CD4-positive, alpha-beta memory T cell (primary cell): ENCODE data around the gene TARDBP. TPM values are rescaled to one million over a fixed set of nuclear protein-coding genes. Genes with fewer than 3 reads are reported as not detected.

Experiments used
- CTCF ChIA-PET: fragments of 350-600 bp; sonication (Branson Sonifier 250); formaldehyde crosslinking; loops from one replicate; lab custom pipeline; 2021; ENCODE audit warnings: inconsistent platforms; ENCODE audit not compliant: partially characterized antibody; lab: Charles Lee
- POLR2A ChIA-PET: fragments of 350-600 bp; sonication (Branson Sonifier 250); formaldehyde crosslinking; loops from one replicate; lab custom pipeline; 2021; ENCODE audit not compliant: partially characterized antibody; lab: Charles Lee
- DNase-seq, 5 donors: peaks; one replicate each; pipeline versions ENCODE4 v3.0.0 to v3.0.0-alpha.2; 2020 to 2022; ENCODE audit warnings: mixed read lengths in 1 of 5
- H3K27ac ChIP-seq: one replicate; pipeline ENCODE4 v1.7.0; 2013; ENCODE audit warnings: low read depth, low read length
- H3K27me3 ChIP-seq: 2 replicates; pipeline ENCODE4 v1.7.0; 2013; ENCODE audit warnings: mild to moderate bottlenecking, low read length, moderate library complexity; ENCODE audit not compliant: insufficient read depth
- H3K36me3 ChIP-seq: 2 replicates; pipeline ENCODE4 v1.7.0; 2013; ENCODE audit warnings: mild to moderate bottlenecking, low read length, moderate library complexity; ENCODE audit not compliant: insufficient read depth
- H3K4me1 ChIP-seq: 2 replicates; pipeline ENCODE4 v1.7.0; 2013; ENCODE audit warnings: mild to moderate bottlenecking, low read length, moderate library complexity; ENCODE audit not compliant: insufficient read depth
- H3K4me3 ChIP-seq, 2 donors: one replicate each; pipeline ENCODE4 v1.7.0; 2013; ENCODE audit warnings: low read length in 2 of 2, mild to moderate bottlenecking in 1 of 2
- H3K9me3 ChIP-seq, 2 donors: one replicate each; pipeline ENCODE4 v1.7.0; 2013; ENCODE audit warnings: low read length in 2 of 2, control low read depth in 1 of 2; ENCODE audit not compliant: control insufficient read depth in 1 of 2
- H3K27ac Mint-ChIP-seq, 7 donors: one replicate each; pipeline ENCODE4 v1.8.0; 2020 to 2021; ENCODE audit warnings: mixed read lengths in 7 of 7, mild to moderate bottlenecking in 6 of 7, inconsistent platforms in 3 of 7, moderate library complexity in 3 of 7
- H3K27me3 Mint-ChIP-seq, 2 donors: one replicate each; pipeline ENCODE4 v1.8.0; 2020 to 2021; ENCODE audit warnings: mixed read lengths in 2 of 2
- H3K36me3 Mint-ChIP-seq, 2 donors: one replicate each; pipeline ENCODE4 v1.8.0; 2020 to 2021; ENCODE audit warnings: mixed read lengths in 2 of 2, inconsistent platforms in 1 of 2, mild to moderate bottlenecking in 1 of 2
- H3K4me1 Mint-ChIP-seq, 4 donors: one replicate each; pipeline ENCODE4 v1.8.0; 2020 to 2021; ENCODE audit warnings: mixed read lengths in 4 of 4, mild to moderate bottlenecking in 1 of 4
- H3K4me3 Mint-ChIP-seq, 8 donors: one replicate each; pipeline ENCODE4 v1.8.0; 2020 to 2021; ENCODE audit warnings: mixed read lengths in 8 of 8, mild to moderate bottlenecking in 7 of 8, moderate library complexity in 6 of 8, inconsistent platforms in 3 of 8
- H3K9me3 Mint-ChIP-seq, 8 donors: one replicate each; pipeline ENCODE4 v1.8.0; 2020 to 2021; ENCODE audit warnings: mixed read lengths in 8 of 8, mild to moderate bottlenecking in 5 of 8, inconsistent platforms in 3 of 8, moderate library complexity in 1 of 8
- intact Hi-C: fragments of 100-400 bp; cut with micrococcal nuclease; formaldehyde crosslinking; loops from one replicate; pipeline ENCODE4 v1.15.1; 2023
- polyA plus RNA-seq, 2 donors: library from polyadenylated mRNA; unstranded; fragments of 300-500 nt; fragmentation: Illumina TruSeq; gene quantifications; one replicate each; pipeline ENCODE4 v1.2.3, GENCODE V29; 2021
- total RNA-seq, 2 experiments: library from RNA; stranded (reverse); gene quantifications; one replicate each; pipeline ENCODE4 v1.2.3, GENCODE V29; 2021

Gene TARDBP
- total and polyA plus RNA-seq, 4 experiments from 2014 or later: 54.0 to 195 (median 147) TPM

GRCh38 chr1:10973552-10973951 is 38.9 kb upstream of the TARDBP start:
- H3K4me1 ChIP-seq: no peaks in the 10 kb centered on the region
- ChIA-PET CTCF (no interaction called here), POLR2A (no interaction called here)
- no peak overlapping the region for H3K27ac ChIP-seq
- Mint-ChIP-seq H3K4me3 (no peak overlapping the region), H3K27me3 (peaks cover 0 to under 1% of the 10 kb centered on the region in 2 donors), H3K36me3 (no peaks in the 10 kb centered on the region), H3K4me1 (peaks cover 0 to 1% (median 0%) of the 10 kb centered on the region in 4 donors), H3K27ac (no peak overlapping the region), H3K9me3 (no peaks in the 10 kb centered on the region)
- H3K27me3 ChIP-seq: peaks cover 4% of the 10 kb centered on the region
- H3K9me3 ChIP-seq: no peaks in the 10 kb centered on the region
- intact Hi-C loops: no loop called here
- H3K4me3 ChIP-seq: no peak overlapping the region
- DNase-seq: no peak
- H3K36me3 ChIP-seq: no peaks in the 10 kb centered on the region

GRCh38 chr1:10973956-10974881 is 38.2 kb upstream of the TARDBP start:
- Mint-ChIP-seq H3K9me3 (no peaks in the 10 kb centered on the region), H3K36me3 (no peaks in the 10 kb centered on the region), H3K4me1 (peaks cover 0 to 4% (median under 1%) of the 10 kb centered on the region in 4 donors), H3K27ac (no peak overlapping the region), H3K27me3 (peaks cover 2 to 5% of the 10 kb centered on the region in 2 donors), H3K4me3 (no peak overlapping the region)
- intact Hi-C loops: no loop called here
- Histone ChIP-seq H3K27ac (no peak overlapping the region), H3K27me3 (peaks cover 4% of the 10 kb centered on the region), H3K4me3 (no peak overlapping the region), H3K36me3 (no peaks in the 10 kb centered on the region), H3K4me1 (no peaks in the 10 kb centered on the region), H3K9me3 (no peaks in the 10 kb centered on the region)
- POLR2A ChIA-PET: no interaction called here
- no peak for DNase-seq
- CTCF ChIA-PET: no interaction called here

GRCh38 chr1:10975567-10976326 is 36.7 kb upstream of the TARDBP start:
- Histone ChIP-seq H3K27me3 (peaks cover 4% of the 10 kb centered on the region), H3K4me3 (no peak overlapping the region), H3K27ac (no peak overlapping the region), H3K9me3 (no peaks in the 10 kb centered on the region), H3K4me1 (no peaks in the 10 kb centered on the region), H3K36me3 (no peaks in the 10 kb centered on the region)
- H3K27me3 Mint-ChIP-seq: peaks cover 8 to 11% of the 10 kb centered on the region in 2 donors
- no peak overlapping the region for H3K27ac Mint-ChIP-seq
- DNase-seq: no peak
- CTCF ChIA-PET: no interaction called here
- POLR2A ChIA-PET: no interaction called here
- H3K9me3 Mint-ChIP-seq: no peaks in the 10 kb centered on the region
- intact Hi-C loops: no loop called here
- peaks cover 0 to 4% (median 2%) of the 10 kb centered on the region in 4 donors for H3K4me1 Mint-ChIP-seq
- no peak overlapping the region for H3K4me3 Mint-ChIP-seq
- H3K36me3 Mint-ChIP-seq: no peaks in the 10 kb centered on the region

- H3K4me1 ChIP-seq: no peaks in the 10 kb centered on the region
- H3K27ac ChIP-seq: no peak overlapping the region
- H3K9me3 ChIP-seq: no peaks in the 10 kb centered on the region
- POLR2A ChIA-PET: no interaction called here
- no peak for DNase-seq
- Mint-ChIP-seq H3K9me3 (no peaks in the 10 kb centered on the region), H3K27ac (no peak overlapping the region), H3K27me3 (peaks cover 13 to 16% of the 10 kb centered on the region in 2 donors), H3K36me3 (no peaks in the 10 kb centered on the region), H3K4me3 (no peak overlapping the region), H3K4me1 (peaks cover 0 to 4% (median 2%) of the 10 kb centered on the region in 4 donors)
- no peaks in the 10 kb centered on the region for H3K36me3 ChIP-seq
- H3K27me3 ChIP-seq: peaks cover 4% of the 10 kb centered on the region
- CTCF ChIA-PET: no interaction called here
- intact Hi-C loops: no loop called here
- H3K4me3 ChIP-seq: no peak overlapping the region
These were observed 33.7 kb upstream of the TARDBP start for GRCh38 chr1:10978719-10979118.

GRCh38 chr1:10979483-10979920 is 33.0 kb upstream of the TARDBP start:
- Mint-ChIP-seq H3K27ac (no peak overlapping the region), H3K27me3 (peaks cover 13 to 16% of the 10 kb centered on the region in 2 donors), H3K9me3 (no peaks in the 10 kb centered on the region), H3K36me3 (no peaks in the 10 kb centered on the region), H3K4me3 (peak overlapping the region in 1 of 8 donors; percentile 26), H3K4me1 (peaks cover 0 to 4% (median 2%) of the 10 kb centered on the region in 4 donors)
- peaks cover 4% of the 10 kb centered on the region for H3K27me3 ChIP-seq
- no peaks in the 10 kb centered on the region for H3K9me3 ChIP-seq
- ChIA-PET POLR2A (no interaction called here), CTCF (no interaction called here)
- intact Hi-C loops: no loop called here
- no peak overlapping the region for H3K27ac ChIP-seq
- DNase-seq: no peak
- no peak overlapping the region for H3K4me3 ChIP-seq
- no peaks in the 10 kb centered on the region for H3K36me3 ChIP-seq
- H3K4me1 ChIP-seq: no peaks in the 10 kb centered on the region

GRCh38 chr1:10980094-10980577 is 32.3 kb upstream of the TARDBP start:
- H3K9me3 Mint-ChIP-seq: no peaks in the 10 kb centered on the region
- H3K4me3 Mint-ChIP-seq: no peak overlapping the region
- Histone ChIP-seq H3K4me1 (no peaks in the 10 kb centered on the region), H3K4me3 (no peak overlapping the region), H3K36me3 (no peaks in the 10 kb centered on the region), H3K9me3 (no peaks in the 10 kb centered on the region), H3K27ac (no peak overlapping the region), H3K27me3 (peaks cover 4% of the 10 kb centered on the region)
- DNase-seq: no peak
- peaks cover 0 to 4% (median 2%) of the 10 kb centered on the region in 4 donors for H3K4me1 Mint-ChIP-seq
- no peaks in the 10 kb centered on the region for H3K36me3 Mint-ChIP-seq
- no peak overlapping the region for H3K27ac Mint-ChIP-seq
- ChIA-PET CTCF (no interaction called here), POLR2A (no interaction called here)
- peaks cover 13 to 16% of the 10 kb centered on the region in 2 donors for H3K27me3 Mint-ChIP-seq
- intact Hi-C loops: no loop called here
